VCaP (cell line): Measurements from ENCODE around the gene GPRASP3.
A peak's percentile ranks its signal among the peaks of the same experiment; 100 is the strongest.
"Not testable (repeated sequence)": the region's sequence is repeated elsewhere in the genome, so short reads cannot be mapped to it uniquely, and the experiment has no call there.

ENCODE experiments used
- H3K27ac ChIP-seq: fragments of 450-650 bp; 2 replicates; pipeline ENCODE4 v1.5.1; 2017
- TF ChIP-seq, protein P1 (sequence below): fragments of 450-650 bp; conservative IDR thresholded peaks from 2 replicates; pipeline ENCODE4 v1.5.1; 2017; ENCODE audit warnings: mild to moderate bottlenecking, moderate library complexity

GPRASP3 gene, protein sequence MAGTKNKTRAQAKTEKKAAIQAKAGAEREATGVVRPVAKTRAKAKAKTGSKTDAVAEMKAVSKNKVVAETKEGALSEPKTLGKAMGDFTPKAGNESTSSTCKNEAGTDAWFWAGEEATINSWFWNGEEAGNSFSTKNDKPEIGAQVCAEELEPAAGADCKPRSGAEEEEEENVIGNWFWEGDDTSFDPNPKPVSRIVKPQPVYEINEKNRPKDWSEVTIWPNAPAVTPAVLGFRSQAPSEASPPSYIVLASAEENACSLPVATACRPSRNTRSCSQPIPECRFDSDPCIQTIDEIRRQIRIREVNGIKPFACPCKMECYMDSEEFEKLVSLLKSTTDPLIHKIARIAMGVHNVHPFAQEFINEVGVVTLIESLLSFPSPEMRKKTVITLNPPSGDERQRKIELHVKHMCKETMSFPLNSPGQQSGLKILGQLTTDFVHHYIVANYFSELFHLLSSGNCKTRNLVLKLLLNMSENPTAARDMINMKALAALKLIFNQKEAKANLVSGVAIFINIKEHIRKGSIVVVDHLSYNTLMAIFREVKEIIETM

DNA sequence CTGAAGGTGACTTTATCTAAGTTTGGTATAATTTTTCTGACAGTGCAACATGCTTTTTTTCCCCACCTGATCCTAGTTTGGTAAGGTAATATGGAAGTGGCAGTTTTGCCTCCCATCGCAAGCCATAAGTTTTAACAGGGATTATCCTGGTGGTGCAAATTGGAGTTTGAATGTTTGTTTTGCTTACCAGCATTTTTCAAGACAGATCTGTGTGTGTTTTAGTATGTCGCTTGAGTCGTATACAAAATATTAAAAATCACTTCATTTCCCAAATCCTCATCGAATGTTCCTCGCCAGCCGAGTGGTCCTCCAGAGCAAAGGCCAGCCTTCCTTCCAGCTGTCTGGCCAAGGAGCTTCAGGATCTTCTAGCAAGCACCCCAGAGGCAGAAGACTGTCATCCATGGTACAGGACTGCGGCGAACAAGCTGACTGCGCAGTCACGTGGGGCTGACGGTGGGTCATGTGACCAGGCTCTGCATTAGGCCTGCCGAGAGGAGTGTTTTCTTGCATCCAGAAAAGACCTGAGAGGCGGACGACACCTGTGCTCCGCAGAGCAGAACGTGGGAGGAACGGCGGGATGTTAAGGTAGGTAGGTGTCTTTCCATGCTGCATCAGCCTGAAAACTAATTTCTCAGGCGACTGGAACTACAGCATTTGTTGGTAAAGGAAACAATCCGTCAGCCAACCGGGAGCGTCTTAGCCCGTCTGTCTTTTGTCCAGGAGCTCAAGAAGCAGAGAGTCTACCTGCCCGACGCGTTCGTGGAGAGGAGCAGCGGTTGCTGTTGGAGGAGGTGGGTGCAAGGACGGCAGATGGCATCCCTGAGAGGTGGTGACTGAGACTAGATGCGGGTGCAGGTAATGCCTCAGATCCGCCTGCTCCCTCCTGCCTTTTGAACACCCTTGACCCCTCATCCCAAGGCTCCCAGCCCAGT lies at the start of gene GPRASP3:
GPRASP3 (plus strand) TSS at position 507 of the 932 bp plus-strand sequence. CDS start 28,253 bp downstream, outside the sequence.
- TF ChIP-seq, protein P1, sequence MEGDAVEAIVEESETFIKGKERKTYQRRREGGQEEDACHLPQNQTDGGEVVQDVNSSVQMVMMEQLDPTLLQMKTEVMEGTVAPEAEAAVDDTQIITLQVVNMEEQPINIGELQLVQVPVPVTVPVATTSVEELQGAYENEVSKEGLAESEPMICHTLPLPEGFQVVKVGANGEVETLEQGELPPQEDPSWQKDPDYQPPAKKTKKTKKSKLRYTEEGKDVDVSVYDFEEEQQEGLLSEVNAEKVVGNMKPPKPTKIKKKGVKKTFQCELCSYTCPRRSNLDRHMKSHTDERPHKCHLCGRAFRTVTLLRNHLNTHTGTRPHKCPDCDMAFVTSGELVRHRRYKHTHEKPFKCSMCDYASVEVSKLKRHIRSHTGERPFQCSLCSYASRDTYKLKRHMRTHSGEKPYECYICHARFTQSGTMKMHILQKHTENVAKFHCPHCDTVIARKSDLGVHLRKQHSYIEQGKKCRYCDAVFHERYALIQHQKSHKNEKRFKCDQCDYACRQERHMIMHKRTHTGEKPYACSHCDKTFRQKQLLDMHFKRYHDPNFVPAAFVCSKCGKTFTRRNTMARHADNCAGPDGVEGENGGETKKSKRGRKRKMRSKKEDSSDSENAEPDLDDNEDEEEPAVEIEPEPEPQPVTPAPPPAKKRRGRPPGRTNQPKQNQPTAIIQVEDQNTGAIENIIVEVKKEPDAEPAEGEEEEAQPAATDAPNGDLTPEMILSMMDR: no peak
- peak within 1 kb of the TSS; percentile 13; the same call in 1 of the 2 replicates for H3K27ac ChIP-seq

DNA sequence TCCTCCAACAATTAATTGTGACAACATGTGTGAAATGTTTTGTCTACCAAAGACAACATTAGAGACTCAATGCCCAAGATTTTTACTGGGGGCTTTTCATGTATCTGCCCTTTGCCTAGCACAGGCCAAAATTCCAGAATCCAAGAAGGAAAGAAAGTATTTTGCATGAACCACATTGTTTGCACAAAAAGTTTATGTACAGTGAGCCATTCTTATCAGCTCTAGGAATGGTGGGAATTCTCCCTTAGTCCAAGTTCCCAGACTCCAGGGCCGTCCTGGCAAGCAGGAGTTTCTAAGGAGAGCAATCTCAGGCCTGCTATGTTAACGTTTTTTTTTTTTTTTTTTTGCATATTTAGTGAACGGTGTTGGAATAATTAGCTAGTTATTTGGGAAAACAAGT lies 47.7 kb upstream of the GPRASP3 start:
- TF ChIP-seq, protein P1: no peak
- H3K27ac ChIP-seq: no peak overlapping the region

DNA sequence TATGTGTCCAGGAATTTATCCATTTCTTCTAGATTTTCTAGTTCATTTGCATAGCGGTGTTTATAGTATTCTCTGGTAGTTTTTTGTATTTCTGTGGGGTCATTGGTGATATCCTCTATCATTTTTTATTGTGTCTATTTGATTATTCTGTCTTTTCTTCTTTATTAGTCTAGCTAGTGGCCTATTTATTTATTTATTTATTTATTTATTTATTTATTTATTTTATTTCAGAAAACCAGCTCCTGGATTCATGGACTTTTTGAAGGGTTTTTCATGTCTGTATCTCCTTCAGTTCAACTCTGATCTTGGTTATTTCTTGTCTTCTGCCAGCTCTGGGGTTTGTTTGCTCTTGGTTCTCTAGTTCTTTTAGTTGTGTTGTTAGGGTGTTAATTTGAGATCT lies 43.1 kb upstream of the GPRASP3 start:
- not testable (repeated sequence) for H3K27ac ChIP-seq

DNA sequence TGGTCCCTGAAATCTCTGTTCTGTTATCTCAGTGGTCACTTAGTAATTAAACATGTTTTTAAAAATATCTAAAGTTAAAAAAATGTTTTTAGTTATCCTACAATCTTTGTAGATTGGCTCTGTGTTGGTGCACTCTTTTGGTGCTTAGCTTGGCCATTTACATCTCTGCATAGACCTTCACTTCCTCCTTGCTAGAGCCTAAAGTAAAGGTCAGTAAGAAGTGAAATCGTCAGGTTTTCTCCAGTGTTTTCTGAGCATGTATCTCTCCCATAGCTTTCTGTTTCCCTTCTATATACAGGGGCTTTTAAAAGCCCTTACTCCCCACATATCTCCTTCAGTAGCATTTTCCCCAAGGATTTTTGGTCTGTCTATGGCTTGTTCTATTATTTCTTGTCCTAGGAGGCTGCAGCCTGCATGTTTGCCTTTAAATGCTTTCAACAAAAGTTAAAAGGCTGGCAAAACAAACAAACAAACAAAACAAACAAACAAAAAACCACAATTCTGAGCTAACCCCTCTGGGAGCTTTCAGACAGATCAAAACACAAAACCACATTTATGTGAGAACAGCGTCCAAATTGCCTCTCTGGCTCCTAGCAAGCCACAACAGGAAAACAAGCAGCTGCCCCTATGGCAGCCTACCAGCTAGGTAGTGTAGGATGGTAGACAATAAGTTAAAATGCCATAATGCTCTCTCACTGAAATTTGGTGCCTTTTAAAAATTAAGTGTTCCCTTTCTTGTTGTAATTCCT lies 35.6 kb upstream of the GPRASP3 start:
- TF ChIP-seq, protein P1: no peak
- H3K27ac ChIP-seq: no peak overlapping the region

DNA sequence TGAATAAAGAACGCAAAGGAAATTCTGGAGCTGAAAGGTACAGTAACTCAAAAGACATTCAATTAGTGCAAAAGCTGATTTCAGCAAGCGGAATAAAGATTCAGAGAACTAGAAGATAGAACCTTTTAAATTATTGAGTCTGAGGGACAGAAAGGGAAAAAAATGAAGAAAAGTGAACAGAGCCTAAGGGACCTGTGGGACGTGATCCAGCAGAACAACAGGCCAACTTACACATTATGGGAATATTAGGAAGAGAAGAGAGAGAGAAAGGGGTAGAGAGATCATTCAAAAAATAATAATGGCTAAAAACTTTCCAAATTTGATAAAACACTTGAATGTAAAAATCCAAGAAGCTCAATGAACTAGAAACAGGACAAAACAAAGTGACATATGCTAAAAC lies 25.8 kb upstream of the GPRASP3 start:
- TF ChIP-seq, protein P1: no peak

DNA sequence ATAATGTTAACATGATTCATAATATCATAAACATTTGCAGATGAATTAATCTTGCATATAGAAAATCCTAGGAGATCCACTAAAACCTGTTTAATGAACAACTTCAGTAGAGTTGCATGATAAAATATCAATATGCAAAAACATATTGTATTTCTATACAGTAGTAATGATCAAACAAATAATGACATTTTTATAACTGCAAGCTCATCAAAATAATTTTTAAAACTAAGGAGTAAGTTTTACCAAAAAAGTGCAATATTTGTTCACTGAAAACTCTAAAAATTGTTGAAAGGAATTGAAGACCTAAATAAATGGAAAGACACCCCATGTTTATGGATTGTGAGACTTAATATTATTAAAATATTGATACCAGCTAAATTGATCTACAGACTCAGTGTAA lies 24.2 kb upstream of the GPRASP3 start:
- no peak overlapping the region for H3K27ac ChIP-seq
- TF ChIP-seq, protein P1: no peak

More for the DNA sequence above, 25.8 kb upstream of the GPRASP3 start:
- H3K27ac ChIP-seq: no peak overlapping the region

DNA sequence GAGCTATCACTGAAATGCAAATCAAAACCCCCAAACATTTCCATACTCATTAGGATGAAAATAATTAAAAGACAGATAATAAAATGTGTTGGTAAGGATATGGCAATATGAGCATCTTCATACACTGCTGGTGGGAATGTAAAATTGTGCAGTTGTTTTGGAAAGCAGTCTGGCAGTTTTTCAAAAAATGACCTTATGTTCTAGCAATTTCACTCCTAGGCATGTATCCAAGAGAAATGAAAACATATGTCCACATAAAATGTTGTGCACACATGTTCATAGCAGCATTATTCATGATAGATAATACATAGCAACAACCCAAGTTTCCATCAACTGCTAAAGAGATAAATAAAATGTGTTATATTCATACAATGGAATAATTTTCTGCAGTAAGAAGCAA lies 23.0 kb upstream of the GPRASP3 start:
- TF ChIP-seq, protein P1: no peak

More for the DNA sequence above, 23.0 kb upstream of the GPRASP3 start:
- H3K27ac ChIP-seq: no peak overlapping the region
